Naive B cell (primary cell): ENCODE measurements around the gene C1QTNF6. TPM values are rescaled to one million over a fixed set of nuclear protein-coding genes. Genes with fewer than 3 reads are reported as not detected.
"Not testable (repeated sequence)": the region's sequence is repeated elsewhere in the genome, so short reads cannot be mapped to it uniquely, and the experiment has no call there.

Source experiments
- ATAC-seq, 2 donors: fragments of 150-1000 bp; cut with Tn5 transposase; 2 replicates each; pipeline ENCODE4 v1.10.0; 2021; ENCODE audit warnings: low read depth in 2 of 2, mild to moderate bottlenecking in 2 of 2, moderate library complexity in 2 of 2
- DNase-seq: peaks from one replicate; pipeline ENCODE4 v3.0.0; 2022
- H3K27ac Mint-ChIP-seq, 6 donors: one replicate each; pipeline ENCODE4 v1.8.0; 2020 to 2022; ENCODE audit warnings: mild to moderate bottlenecking in 6 of 6, mixed read lengths in 6 of 6, moderate library complexity in 5 of 6, inconsistent platforms in 2 of 6
- H3K27me3 Mint-ChIP-seq, 3 donors: one replicate each; pipeline ENCODE4 v1.8.0; 2021 to 2022; ENCODE audit warnings: mixed read lengths in 3 of 3, mild to moderate bottlenecking in 1 of 3
- H3K36me3 Mint-ChIP-seq, 2 donors: one replicate each; pipeline ENCODE4 v1.8.0; 2020 to 2022; ENCODE audit warnings: mixed read lengths in 2 of 2, inconsistent platforms in 1 of 2, mild to moderate bottlenecking in 1 of 2
- H3K4me1 Mint-ChIP-seq, 3 donors: one replicate each; pipeline ENCODE4 v1.8.0; 2020 to 2022; ENCODE audit warnings: mixed read lengths in 3 of 3, inconsistent platforms in 1 of 3, mild to moderate bottlenecking in 1 of 3, moderate library complexity in 1 of 3
- H3K4me3 Mint-ChIP-seq, 8 donors: one replicate each; pipeline ENCODE4 v1.8.0; 2020 to 2022; ENCODE audit warnings: mild to moderate bottlenecking in 8 of 8, mixed read lengths in 8 of 8, moderate library complexity in 8 of 8, inconsistent platforms in 2 of 8
- H3K9me3 Mint-ChIP-seq, 7 donors: one replicate each; pipeline ENCODE4 v1.8.0; 2020 to 2022; ENCODE audit warnings: mixed read lengths in 7 of 7, mild to moderate bottlenecking in 5 of 7, inconsistent platforms in 2 of 7, moderate library complexity in 1 of 7
- polyA plus RNA-seq, 6 donors: library from polyadenylated mRNA; unstranded; fragments of 300-500 nt; fragmentation: Illumina TruSeq; gene quantifications; one replicate each; pipeline ENCODE4 v1.2.3, GENCODE V29; 2021; ENCODE audit warnings: low read depth in 6 of 6

The C1QTNF6 gene
- polyA plus RNA-seq, 6 donors from 2014 or later: 1.1 to 2.0 (median 1.5) TPM; not detected in 1

DNA sequence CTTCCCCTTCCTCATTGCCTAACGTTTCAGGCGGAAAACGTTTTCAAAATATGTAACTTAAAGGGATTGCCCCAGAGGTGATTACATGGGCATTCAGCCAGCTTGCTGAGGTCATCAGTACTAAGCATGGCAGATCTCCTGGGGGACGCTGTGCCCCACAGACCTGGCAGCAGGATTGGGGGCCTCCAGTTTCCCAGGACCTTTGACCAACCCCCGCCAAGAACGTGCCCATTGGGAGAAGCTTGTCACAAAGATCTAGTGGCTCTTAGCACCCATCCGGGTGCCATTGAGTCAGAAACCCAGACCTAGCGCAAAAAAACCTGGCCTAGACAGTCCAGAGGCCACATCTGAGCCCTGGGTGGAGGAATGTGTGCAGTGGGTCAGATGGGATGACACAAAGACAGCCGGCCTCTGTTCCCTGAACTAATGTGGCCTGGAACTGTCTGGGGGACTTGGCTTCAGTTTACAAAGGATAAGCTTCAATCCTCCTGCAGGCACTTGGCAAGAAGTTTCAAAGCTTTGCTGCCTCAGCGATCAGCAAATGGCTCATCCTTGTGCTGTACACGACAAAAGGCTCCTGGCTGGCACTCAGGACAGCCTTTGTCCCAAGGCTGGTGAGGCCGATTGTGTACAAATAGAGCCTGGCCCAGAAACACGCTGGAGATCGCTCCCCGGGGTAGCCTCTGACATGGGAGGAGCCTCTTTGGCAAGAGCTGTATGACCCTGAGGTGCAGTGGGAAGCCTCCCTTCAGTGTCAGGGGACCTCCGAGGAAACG, 9.5 kb downstream of the C1QTNF6 start:
- H3K4me1 Mint-ChIP-seq: peaks cover 16 to 21% (median 20%) of the 10 kb centered on the region in 3 donors
- H3K9me3 Mint-ChIP-seq: peaks cover 0 to 2% (median 0%) of the 10 kb centered on the region in 7 donors
- H3K27me3 Mint-ChIP-seq: peaks cover 17 to 41% (median 39%) of the 10 kb centered on the region in 3 donors
- H3K4me3 Mint-ChIP-seq: peak overlapping the region in 1 of 8 donors; percentile 35
- peak overlapping the region in 1 of 6 donors; percentile 9 for H3K27ac Mint-ChIP-seq
- no peaks in the 10 kb centered on the region for H3K36me3 Mint-ChIP-seq
- ATAC-seq: no peak
- no peak for DNase-seq

DNA sequence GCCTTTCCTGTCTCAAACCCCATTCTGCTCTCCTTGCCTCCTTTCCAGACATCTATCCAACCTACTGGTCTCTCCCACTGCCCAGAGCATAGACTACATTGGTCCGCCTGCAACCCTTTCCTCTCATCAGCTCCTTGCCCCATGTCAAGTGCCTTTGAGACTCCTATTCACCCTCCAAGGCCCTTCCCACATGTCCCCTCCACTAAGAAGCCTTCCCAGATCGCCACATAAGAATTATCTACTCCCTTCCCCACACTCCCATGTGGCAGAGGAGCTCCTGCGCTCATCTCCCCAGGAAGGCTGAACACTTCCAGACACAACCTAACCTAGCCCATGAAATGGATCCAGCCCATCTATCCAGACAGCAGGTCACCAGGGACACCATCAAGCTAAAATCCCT, 10.3 kb downstream of the C1QTNF6 start:
- no peak for ATAC-seq
- Mint-ChIP-seq H3K27me3 (peaks cover 17 to 43% (median 41%) of the 10 kb centered on the region in 3 donors), H3K4me3 (peak overlapping the region in 3 of 8 donors; percentile 6 to 18 (median 12)), H3K4me1 (peaks cover 16 to 20% (median 18%) of the 10 kb centered on the region in 3 donors), H3K9me3 (peaks cover 0 to 2% (median 0%) of the 10 kb centered on the region in 7 donors), H3K27ac (peak overlapping the region in 2 of 6 donors; percentile 21 to 48), H3K36me3 (no peaks in the 10 kb centered on the region)
- DNase-seq: no peak

- Mint-ChIP-seq H3K36me3 (no peaks in the 10 kb centered on the region), H3K4me3 (peak overlapping the region in 4 of 8 donors; percentile 18 to 90 (median 83)), H3K4me1 (peaks cover 16 to 20% (median 18%) of the 10 kb centered on the region in 3 donors), H3K27ac (peak overlapping the region in 3 of 6 donors; percentile 21 to 90 (median 74)), H3K9me3 (peaks cover 0 to 2% (median 0%) of the 10 kb centered on the region in 7 donors), H3K27me3 (peaks cover 17 to 43% (median 41%) of the 10 kb centered on the region in 3 donors)
- DNase-seq (no peak), ATAC-seq (no peak)
These were observed 10.8 kb downstream of the C1QTNF6 start for GRCh38 chr22:37177221-37177620.

GRCh38 chr22:37176464-37177061, 11.5 kb downstream of the C1QTNF6 start:
- peak overlapping the region; percentile 12 to 90 (median 76) for H3K4me3 Mint-ChIP-seq
- H3K9me3 Mint-ChIP-seq: peaks cover 0 to 2% (median 0%) of the 10 kb centered on the region in 7 donors
- peaks cover 19 to 43% (median 41%) of the 10 kb centered on the region in 3 donors for H3K27me3 Mint-ChIP-seq
- peak; percentile 75 to 79 for ATAC-seq
- H3K27ac Mint-ChIP-seq: peak overlapping the region in 4 of 6 donors; percentile 39 to 84 (median 47)
- peaks cover 16 to 20% (median 18%) of the 10 kb centered on the region in 3 donors for H3K4me1 Mint-ChIP-seq
- H3K36me3 Mint-ChIP-seq: no peaks in the 10 kb centered on the region
- DNase-seq: peak; percentile 25

DNA sequence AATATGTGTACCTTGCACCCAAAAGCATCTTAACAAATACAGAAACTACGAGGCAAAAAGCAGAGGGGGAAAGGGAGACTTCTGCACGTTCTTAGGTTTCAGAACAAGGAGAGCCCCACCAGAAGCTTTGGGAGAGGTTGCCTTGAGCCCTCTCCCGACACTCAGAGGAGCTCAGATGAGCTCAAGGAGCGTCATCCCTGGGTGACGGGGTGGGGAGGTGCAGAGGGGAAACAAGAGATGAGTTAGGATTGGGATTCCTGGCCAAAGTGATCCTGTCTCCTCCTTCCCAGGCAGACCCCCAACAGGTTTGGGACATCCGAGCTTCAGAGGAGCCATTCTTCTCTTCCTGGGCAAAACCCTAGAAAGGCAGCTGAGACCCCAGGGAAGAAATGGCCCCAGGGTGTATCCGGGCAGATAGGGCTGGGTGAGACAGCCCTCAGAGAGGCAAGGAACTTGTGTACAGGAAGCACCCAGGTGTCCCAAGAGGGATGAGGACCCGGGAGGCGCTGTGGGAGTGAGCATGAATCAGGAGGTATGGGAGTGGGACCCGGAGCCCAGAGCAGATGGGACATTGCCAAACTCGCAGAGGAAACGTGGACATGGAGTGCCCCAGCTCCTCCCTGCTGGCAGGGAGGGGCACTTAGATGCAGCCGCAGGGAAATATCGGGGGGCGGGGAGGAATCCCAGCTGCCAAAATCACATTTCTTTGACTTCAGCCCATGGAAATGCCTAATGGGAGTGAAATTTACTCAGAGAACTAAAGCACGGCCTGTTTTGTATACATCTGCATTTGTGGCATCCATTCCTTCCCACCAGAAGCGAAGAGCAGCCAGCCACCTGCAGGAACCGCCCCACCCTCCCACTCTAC, 12.4 kb downstream of the C1QTNF6 start:
- ATAC-seq (no peak), DNase-seq (no peak)
- Mint-ChIP-seq H3K4me3 (peak overlapping the region in 3 of 8 donors; percentile 81 to 90 (median 85)), H3K27me3 (peaks cover 24 to 49% (median 43%) of the 10 kb centered on the region in 3 donors), H3K9me3 (peaks cover 0 to 2% (median 0%) of the 10 kb centered on the region in 7 donors), H3K4me1 (peaks cover 16 to 20% (median 18%) of the 10 kb centered on the region in 3 donors), H3K27ac (peak overlapping the region in 2 of 6 donors; percentile 81 to 84), H3K36me3 (no peaks in the 10 kb centered on the region)

- no peaks in the 10 kb centered on the region for H3K36me3 Mint-ChIP-seq
- DNase-seq (no peak), ATAC-seq (no peak)
- peak overlapping the region in 2 of 6 donors; percentile 7 to 70 for H3K27ac Mint-ChIP-seq
- peaks cover 0 to 2% (median 0%) of the 10 kb centered on the region in 7 donors for H3K9me3 Mint-ChIP-seq
- peaks cover 26 to 52% (median 43%) of the 10 kb centered on the region in 3 donors for H3K27me3 Mint-ChIP-seq
- H3K4me3 Mint-ChIP-seq: peak overlapping the region in 1 of 8 donors; percentile 16
- peaks cover 16 to 20% (median 18%) of the 10 kb centered on the region in 3 donors for H3K4me1 Mint-ChIP-seq
These were observed 13.1 kb downstream of the C1QTNF6 start for GRCh38 chr22:37174964-37175363.

DNA sequence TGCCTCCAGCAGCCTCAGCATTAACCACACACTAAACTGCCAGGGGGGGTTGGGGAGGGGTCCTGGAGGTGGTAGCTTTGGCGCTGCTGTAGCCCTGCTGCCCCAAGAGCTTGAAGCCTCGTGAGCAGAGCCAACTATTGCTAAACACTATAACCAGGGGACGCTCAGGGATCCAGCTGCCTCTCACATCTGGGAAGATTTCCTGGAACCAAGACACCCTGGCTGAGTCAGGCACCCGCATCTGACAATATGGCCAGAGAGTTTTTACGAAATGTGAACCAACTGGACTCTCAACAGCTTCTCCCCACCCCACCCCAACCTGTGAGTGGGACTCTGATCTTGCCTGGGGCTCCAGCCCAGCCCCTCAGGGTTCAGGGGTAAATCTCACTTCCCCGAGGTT, 14.3 kb downstream of the C1QTNF6 start:
- H3K27ac Mint-ChIP-seq: peak overlapping the region in 2 of 6 donors; percentile 21 to 31
- peaks cover 16 to 20% (median 18%) of the 10 kb centered on the region in 3 donors for H3K4me1 Mint-ChIP-seq
- no peak for DNase-seq
- no peak overlapping the region for H3K4me3 Mint-ChIP-seq
- H3K36me3 Mint-ChIP-seq: no peaks in the 10 kb centered on the region
- H3K27me3 Mint-ChIP-seq: peaks cover 31 to 58% (median 48%) of the 10 kb centered on the region in 3 donors
- peaks cover 0 to 2% (median 0%) of the 10 kb centered on the region in 7 donors for H3K9me3 Mint-ChIP-seq
- no peak for ATAC-seq

GRCh38 chr22:37172266-37173245, 15.5 kb downstream of the C1QTNF6 start:
- H3K9me3 Mint-ChIP-seq: peaks cover 0 to 2% (median 0%) of the 10 kb centered on the region in 7 donors
- DNase-seq: no peak

DNA sequence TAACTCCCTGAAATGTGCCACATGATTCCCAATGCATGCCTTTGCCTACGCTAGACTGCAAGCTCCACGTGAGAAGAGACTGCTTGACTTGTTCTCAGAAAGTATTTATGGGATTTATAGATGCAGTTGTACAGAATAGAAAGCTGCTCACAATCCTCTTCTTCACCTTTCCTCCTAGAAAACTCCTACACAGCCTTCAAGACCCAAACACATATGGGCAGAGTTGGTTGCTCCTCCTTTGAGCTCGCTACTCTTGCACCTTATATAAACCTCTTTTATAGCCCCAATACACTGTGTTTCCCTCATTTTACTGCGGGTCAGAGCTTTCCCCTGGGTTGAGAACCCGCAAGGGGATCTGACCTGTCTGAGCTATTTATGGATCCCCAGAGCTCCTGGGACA, 16.4 kb downstream of the C1QTNF6 start:
- no peak overlapping the region for H3K4me3 Mint-ChIP-seq
- peaks cover 8 to 22% (median 13%) of the 10 kb centered on the region in 3 donors for H3K4me1 Mint-ChIP-seq
- H3K36me3 Mint-ChIP-seq: no peaks in the 10 kb centered on the region
- DNase-seq (no peak), ATAC-seq (no peak)
- peaks cover 0 to 2% (median 0%) of the 10 kb centered on the region in 7 donors for H3K9me3 Mint-ChIP-seq
- no peak overlapping the region for H3K27ac Mint-ChIP-seq
- H3K27me3 Mint-ChIP-seq: peaks cover 23 to 54% (median 47%) of the 10 kb centered on the region in 3 donors

More at GRCh38 chr22:37172266-37173245, 15.5 kb downstream of the C1QTNF6 start:
- Mint-ChIP-seq H3K36me3 (no peaks in the 10 kb centered on the region), H3K27ac (no peak overlapping the region), H3K4me3 (no peak overlapping the region), H3K4me1 (peaks cover 11 to 19% (median 15%) of the 10 kb centered on the region in 3 donors), H3K27me3 (peaks cover 28 to 57% (median 45%) of the 10 kb centered on the region in 3 donors)
- no peak for ATAC-seq

DNA sequence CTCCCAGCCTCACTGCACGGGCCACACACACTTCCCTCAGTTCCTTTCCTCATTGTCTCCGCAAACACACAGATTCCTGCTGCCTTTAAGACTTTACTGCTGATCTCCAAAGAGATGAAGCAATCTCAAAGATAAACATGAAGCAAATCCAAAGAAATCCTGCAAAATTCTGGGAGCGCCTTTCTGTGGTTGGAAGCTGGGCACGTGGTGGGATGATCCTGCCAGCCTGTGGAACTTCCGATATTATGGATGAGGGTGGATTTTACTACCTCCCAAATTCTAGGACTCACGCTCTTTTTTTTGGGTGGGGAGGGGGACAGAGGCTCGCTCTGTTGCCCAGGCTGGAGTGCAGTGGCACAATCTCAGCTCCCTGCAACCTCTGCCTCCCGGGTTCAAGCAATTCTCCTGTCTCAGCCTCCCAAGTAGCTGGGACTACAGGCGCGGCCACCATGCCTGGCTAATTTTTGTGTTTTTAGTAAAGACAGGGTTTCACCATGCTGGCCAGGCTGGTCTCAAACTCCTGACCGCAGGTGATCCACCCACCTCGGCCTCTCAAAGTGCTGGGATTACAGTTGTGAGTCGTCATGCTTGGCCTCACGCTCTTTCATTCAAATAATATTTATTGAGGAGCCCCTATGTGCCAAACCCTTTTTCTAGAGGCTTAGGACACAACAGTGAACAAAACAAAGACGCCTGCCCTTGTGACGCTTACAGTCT, 17.2 kb downstream of the C1QTNF6 start:
- not testable (repeated sequence) for H3K27ac Mint-ChIP-seq, H3K4me3 Mint-ChIP-seq, ATAC-seq, DNase-seq, H3K9me3 Mint-ChIP-seq, H3K36me3 Mint-ChIP-seq
- Mint-ChIP-seq H3K27me3 (peaks cover 21 to 46% (median 42%) of the 10 kb centered on the region in 3 donors), H3K4me1 (peaks cover 6 to 18% (median 11%) of the 10 kb centered on the region in 3 donors)

DNA sequence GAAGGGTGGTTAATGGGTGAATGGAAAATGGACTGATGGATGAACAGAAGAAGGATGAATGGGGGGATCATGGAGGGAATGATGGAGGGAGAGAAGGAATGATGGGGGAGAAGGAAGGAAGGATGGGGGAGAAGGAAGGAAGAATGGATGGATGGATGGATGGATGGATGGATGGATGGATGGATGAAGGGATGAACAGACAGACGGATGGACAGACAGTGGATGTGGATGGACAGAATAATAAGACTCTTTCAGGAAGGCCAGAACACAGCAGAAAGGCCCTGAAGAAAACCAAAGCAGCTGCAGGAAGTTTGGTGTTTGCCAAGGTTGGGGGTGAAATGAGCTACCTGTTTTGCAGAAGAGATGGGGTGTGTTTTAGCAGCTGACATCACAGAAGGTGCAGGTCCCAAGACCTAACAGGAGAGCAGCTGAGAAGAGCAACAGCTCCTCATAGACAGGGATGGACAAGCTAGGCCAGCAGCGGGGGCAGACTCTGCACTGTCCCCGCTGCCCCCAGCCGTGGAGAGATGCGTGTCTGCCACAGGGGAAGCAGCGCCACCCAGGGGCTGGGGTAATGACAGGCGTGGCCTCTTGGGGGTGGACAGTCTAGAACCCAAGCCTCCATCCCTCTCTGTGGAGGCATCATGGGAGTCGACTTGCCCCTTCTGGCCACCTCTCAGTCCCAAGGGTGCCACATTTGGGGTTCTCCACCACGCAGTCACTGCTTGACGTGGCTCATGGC, 17.9 kb downstream of the C1QTNF6 start:
- DNase-seq (no peak), ATAC-seq (no peak)
- H3K27me3 Mint-ChIP-seq: peaks cover 21 to 38% (median 36%) of the 10 kb centered on the region in 3 donors
- H3K4me3 Mint-ChIP-seq: no peak overlapping the region
- peak overlapping the region in 1 of 6 donors; percentile 15 for H3K27ac Mint-ChIP-seq
- no peaks in the 10 kb centered on the region for H3K36me3 Mint-ChIP-seq
- peaks cover 6 to 14% (median 11%) of the 10 kb centered on the region in 3 donors for H3K4me1 Mint-ChIP-seq
- H3K9me3 Mint-ChIP-seq: peaks cover 0 to 2% (median 0%) of the 10 kb centered on the region in 7 donors
